ENCODE measurements around the gene KDSR.
"Not testable (repeated sequence)": the region's sequence is repeated elsewhere in the genome, so short reads cannot be mapped to it uniquely, and the experiment has no call there.

Gene KDSR

DNA sequence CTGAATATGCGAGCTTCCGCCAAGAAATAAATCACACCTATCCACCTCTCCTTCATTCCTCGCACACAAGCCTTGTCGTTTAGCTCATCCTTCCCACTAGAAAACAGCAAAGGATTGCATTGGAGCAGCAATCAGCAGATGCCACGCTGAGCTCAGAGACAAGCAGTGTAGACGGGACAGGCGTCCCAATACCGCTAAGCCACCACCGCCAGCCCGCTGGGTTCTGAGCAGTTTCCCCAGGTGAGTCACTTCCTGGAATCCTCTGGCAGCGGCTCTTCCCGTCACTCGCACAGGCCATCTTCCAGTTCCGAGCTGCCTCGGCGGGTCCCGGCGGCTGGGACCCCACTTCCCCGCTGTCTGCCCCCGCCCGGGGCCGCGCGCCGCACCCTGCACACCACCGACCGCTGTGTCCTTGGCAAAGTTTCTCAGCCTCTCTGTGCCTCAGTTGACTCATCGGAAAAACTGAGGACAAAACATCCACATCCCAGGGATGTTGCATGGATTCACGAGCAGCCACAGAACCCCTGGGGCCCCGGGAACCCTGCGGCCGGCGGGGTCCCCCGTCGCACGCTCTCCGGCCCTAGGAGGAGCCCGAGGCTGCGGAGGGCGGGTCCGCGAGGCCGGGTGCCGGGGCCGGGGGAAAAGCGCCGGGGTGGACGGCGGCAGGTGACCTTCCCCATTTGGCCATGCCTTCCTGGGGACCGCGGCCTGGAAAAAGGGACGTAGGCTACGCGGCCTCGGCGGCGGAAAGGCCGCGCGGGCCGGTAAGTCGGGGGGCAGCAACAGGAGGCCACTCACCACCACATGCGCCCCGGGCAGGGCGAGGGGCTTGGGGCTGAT lies 573 bp downstream of the KDSR start:
- H3K27ac ChIP-seq: peak overlapping the region; percentile 95
- TF ChIP-seq ZFX (IDR thresholded peaks at IDR 0.05; ENCODE audit: borderline replicate concordance): no peak
- TF ChIP-seq, protein P1, sequence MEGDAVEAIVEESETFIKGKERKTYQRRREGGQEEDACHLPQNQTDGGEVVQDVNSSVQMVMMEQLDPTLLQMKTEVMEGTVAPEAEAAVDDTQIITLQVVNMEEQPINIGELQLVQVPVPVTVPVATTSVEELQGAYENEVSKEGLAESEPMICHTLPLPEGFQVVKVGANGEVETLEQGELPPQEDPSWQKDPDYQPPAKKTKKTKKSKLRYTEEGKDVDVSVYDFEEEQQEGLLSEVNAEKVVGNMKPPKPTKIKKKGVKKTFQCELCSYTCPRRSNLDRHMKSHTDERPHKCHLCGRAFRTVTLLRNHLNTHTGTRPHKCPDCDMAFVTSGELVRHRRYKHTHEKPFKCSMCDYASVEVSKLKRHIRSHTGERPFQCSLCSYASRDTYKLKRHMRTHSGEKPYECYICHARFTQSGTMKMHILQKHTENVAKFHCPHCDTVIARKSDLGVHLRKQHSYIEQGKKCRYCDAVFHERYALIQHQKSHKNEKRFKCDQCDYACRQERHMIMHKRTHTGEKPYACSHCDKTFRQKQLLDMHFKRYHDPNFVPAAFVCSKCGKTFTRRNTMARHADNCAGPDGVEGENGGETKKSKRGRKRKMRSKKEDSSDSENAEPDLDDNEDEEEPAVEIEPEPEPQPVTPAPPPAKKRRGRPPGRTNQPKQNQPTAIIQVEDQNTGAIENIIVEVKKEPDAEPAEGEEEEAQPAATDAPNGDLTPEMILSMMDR (IDR thresholded peaks at IDR 0.05): no peak

DNA sequence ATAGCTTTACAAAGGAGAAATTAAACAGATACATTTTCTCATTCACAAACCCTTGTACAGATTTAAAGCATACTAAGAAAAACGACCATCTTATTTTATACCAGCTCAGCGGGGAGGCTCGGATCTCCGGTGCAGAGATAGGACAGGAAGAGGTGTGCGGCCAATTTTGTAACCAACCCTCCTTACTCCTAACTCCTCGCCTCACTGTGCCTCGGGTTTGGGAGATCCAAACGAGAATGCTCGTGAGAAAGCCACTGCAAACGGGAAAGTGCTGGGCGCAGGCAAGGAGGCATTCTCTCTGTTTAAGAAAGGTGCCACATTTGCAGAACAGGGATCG lies 1.2 kb downstream of the KDSR start:
- peak overlapping the region; percentile 95; the same call in 1 of the 2 replicates for H3K27ac ChIP-seq
- no peak for TF ChIP-seq ZFX (IDR thresholded peaks at IDR 0.05; ENCODE audit: borderline replicate concordance)
- TF ChIP-seq, protein P1 (IDR thresholded peaks at IDR 0.05): no peak

DNA sequence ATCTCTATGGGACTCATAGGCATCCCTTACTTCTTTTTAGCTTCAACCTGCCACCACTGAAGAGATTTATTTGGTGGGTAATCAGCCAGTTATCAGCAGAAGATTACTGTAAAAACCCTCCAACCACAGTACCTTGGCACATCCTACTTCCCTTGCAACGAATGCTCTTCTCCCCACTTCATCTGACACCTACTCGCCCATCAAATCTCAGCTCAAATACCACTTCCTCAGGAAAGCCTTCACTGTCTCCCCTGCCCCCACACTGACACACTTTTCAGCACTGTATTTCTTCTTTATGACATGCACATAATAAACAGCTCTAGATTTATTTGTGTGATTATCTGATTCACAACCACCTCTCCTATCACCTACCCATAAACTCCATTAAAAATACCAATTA lies 3.1 kb downstream of the KDSR start:
- TF ChIP-seq, protein P1 (IDR thresholded peaks at IDR 0.05): no peak
- TF ChIP-seq ZFX (IDR thresholded peaks at IDR 0.05; ENCODE audit: borderline replicate concordance): no peak
- H3K27ac ChIP-seq: no peak overlapping the region

DNA sequence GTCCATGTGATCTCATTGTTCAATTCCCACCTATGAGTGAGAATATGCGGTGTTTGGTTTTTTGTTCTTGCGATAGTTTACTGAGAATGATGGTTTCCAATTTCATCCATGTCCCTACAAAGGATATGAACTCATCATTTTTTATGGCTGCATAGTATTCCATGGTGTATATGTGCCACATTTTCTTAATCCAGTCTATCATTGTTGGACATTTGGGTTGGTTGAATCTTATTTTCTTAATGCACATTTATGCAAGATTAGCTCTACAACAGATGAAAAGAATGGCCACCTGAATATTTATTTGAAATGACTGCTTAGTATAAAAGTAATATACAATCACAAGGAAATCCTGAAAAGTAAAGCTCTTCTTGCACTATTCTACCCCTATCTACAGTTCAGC lies 3.6 kb downstream of the KDSR start:
- H3K27ac ChIP-seq: not testable (repeated sequence)

DNA sequence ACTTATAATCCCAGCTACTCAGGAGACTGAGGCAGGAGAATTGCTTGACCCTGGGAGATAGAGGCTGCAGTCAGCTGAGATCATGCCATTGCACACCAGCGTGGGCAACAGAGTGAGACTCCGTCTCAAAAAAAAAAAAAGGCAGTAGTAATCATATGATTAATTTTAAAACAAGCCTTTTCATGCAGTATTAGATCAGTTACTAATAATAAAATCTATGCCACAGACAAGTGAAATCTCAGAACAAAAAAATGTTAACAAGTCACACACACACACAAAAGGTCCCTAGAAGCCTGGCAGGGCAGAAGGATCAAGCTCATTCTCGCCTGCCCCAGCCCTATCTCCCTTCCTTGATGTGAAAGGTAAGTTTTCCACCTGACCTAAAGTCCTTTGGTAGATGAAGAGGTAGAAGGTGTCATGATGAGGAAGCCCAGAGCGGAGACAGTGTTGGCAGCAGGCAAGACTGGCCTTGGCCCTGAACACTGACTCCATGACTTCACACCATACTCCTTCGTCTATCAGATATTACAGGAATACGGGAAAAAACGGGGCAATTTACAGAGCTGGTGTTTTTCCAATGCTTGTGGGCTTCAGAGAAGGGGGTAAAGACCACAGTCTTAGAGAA lies 10.6 kb downstream of the KDSR start:
- no peak overlapping the region for H3K27ac ChIP-seq
- TF ChIP-seq ZFX (IDR thresholded peaks at IDR 0.05; ENCODE audit: borderline replicate concordance): no peak
- TF ChIP-seq, protein P1 (IDR thresholded peaks at IDR 0.05): no peak

DNA sequence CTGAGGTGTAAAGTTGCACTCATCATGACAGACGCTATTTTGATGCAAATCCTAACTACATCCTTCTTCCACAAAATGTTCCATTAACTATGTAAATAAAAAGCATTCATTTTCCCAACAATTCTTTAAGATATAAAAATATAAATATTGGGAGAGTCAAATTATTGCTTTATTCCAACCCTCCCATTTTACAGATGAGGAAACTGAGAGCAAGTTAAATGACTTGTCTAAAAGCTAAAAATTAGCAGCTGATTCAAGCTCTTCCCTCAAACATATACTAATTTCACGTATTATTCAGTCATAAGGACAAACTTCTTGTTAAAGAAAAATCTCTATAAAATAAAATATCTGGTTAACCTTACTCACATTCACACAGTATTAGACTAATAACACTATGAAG lies 16.8 kb downstream of the KDSR start:
- TF ChIP-seq, protein P1 (IDR thresholded peaks at IDR 0.05): no peak
- TF ChIP-seq ZFX (IDR thresholded peaks at IDR 0.05; ENCODE audit: borderline replicate concordance): no peak
- H3K27ac ChIP-seq: no peak overlapping the region

DNA sequence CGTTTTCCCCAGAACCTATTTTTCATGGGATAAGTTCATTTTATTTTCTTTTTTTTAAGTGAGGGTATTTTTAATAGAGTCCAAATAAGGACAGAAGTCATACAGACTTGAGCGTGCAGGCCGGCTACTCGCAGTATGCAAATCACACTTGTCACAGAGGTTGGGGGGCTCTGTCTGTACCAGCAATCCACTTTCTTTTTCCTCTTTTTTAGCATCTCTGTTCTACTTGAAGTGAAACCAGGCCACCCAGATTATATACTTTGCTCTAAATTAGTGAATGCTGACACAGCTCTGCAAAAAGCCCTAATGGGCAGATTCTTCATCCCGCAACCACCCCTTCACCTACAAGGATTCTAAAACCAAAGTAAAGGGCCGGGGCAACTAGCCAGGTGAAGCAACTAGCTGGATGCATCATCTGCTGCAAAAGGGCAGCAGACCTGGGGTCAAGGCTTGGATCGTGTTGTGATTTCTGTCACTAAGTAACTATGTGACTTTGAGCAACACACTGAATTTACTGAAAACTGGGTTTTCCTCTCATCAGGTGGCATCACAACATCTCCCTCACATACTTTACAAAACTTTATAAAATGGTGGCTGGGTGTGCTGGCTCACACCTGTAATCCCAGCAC lies 18.4 kb downstream of the KDSR start:
- H3K27ac ChIP-seq: no peak overlapping the region
- TF ChIP-seq, protein P1 (IDR thresholded peaks at IDR 0.05): no peak
- no peak for TF ChIP-seq ZFX (IDR thresholded peaks at IDR 0.05; ENCODE audit: borderline replicate concordance)

Measured in 22Rv1 (cell line).